ENCODE data around the gene DNAJC8. TPM values are rescaled to one million over a fixed set of nuclear protein-coding genes. Genes with fewer than 3 reads are reported as not detected.

DNAJC8 gene
- total RNA-seq, 2 experiments from 2014 or later: 106 TPM

Other genes with a start within 250 kb of the DNAJC8 start
- 10 to 100 TPM; 27.0 to 27.3 TPM for gene EYA3, start 144.4 kb downstream of the DNAJC8 start, total RNA-seq
- 1 to 10 TPM in 1 of 2 experiments, under 1 TPM in 1; 0.99 to 1.1 TPM for gene PTAFR, start 56.3 kb downstream of the DNAJC8 start, total RNA-seq
- gene ATP5IF1, start 3.1 kb upstream of the DNAJC8 start, total RNA-seq: 100 to 1,000 TPM; 209 to 222 TPM
- gene SESN2, start 26.5 kb upstream of the DNAJC8 start, total RNA-seq: 10 to 100 TPM; 14.6 to 16.0 TPM
- 10 to 100 TPM; 15.4 to 17.7 TPM for gene MED18, start 96.0 kb upstream of the DNAJC8 start, total RNA-seq
- gene PHACTR4, start 136.7 kb upstream of the DNAJC8 start, total RNA-seq: 10 to 100 TPM; 28.3 to 29.7 TPM

Data from activated naive CD8-positive, alpha-beta T cell treated with anti-CD3 and anti-CD28 coated beads, Interleukin-2, amount 10 ng/mL, durations not matched to agents 7 days and 5 days (primary cell).